Glutamatergic neuron (in vitro differentiated cells): Measurements from ENCODE around the gene PIK3CD. TPM values are rescaled to one million over a fixed set of nuclear protein-coding genes. Genes with fewer than 3 reads are reported as not detected.

ENCODE experiments used
- DNase-seq: peaks from one replicate; pipeline ENCODE4 v3.0.0; 2022
- H3K27ac Mint-ChIP-seq: one replicate; pipeline ENCODE4 v1.8.0; 2020; ENCODE audit warnings: mild to moderate bottlenecking, mixed read lengths, inconsistent platforms; ENCODE audit not compliant: unreplicated experiment
- H3K27me3 Mint-ChIP-seq: one replicate; pipeline ENCODE4 v1.8.0; 2020; ENCODE audit warnings: mild to moderate bottlenecking, moderate library complexity, mixed read lengths, inconsistent platforms; ENCODE audit not compliant: unreplicated experiment
- H3K36me3 Mint-ChIP-seq: one replicate; pipeline ENCODE4 v1.8.0; 2020; ENCODE audit warnings: mild to moderate bottlenecking, mixed read lengths, inconsistent platforms; ENCODE audit not compliant: unreplicated experiment
- H3K4me1 Mint-ChIP-seq: one replicate; pipeline ENCODE4 v1.8.0; 2020; ENCODE audit warnings: mild to moderate bottlenecking, low read depth, mixed read lengths, inconsistent platforms; ENCODE audit not compliant: unreplicated experiment
- H3K4me3 Mint-ChIP-seq: one replicate; pipeline ENCODE4 v1.8.0; 2020; ENCODE audit warnings: mild to moderate bottlenecking, mixed read lengths, inconsistent platforms; ENCODE audit not compliant: unreplicated experiment
- H3K9me3 Mint-ChIP-seq: one replicate; pipeline ENCODE4 v1.8.0; 2020; ENCODE audit warnings: mild to moderate bottlenecking, moderate library complexity, mixed read lengths, inconsistent platforms; ENCODE audit not compliant: unreplicated experiment
- long read RNA-seq: library from polyadenylated mRNA; unstranded; transcript quantifications from one replicate; pipeline ENCODE4 v2.0.0, GENCODE V29; 2020; ENCODE audit not compliant: unreplicated experiment
- total RNA-seq: library from RNA; stranded (reverse); fragmentation: NEBNext Ultra II Directional; extraction: Animal tissue kit (Norgen Biotek cat#: 25700); gene quantifications from one replicate; pipeline ENCODE4 v1.2.1, GENCODE V29; 2021; ENCODE audit not compliant: unreplicated experiment
- TF ChIP-seq, protein P1 (sequence below): fragments of 200-600 bp; sonication (generic); IDR thresholded peaks from one replicate; pipeline ENCODE4 v1.5.0; 2021; ENCODE audit not compliant: partially characterized antibody, unreplicated experiment

PIK3CD gene
- total RNA-seq = 39.4 TPM
- long read RNA-seq, partial matches to known transcripts = 0 of 2 reads
- long read RNA-seq, other reads (novel, unspliced or antisense) = 2 of 2 reads

DNA sequence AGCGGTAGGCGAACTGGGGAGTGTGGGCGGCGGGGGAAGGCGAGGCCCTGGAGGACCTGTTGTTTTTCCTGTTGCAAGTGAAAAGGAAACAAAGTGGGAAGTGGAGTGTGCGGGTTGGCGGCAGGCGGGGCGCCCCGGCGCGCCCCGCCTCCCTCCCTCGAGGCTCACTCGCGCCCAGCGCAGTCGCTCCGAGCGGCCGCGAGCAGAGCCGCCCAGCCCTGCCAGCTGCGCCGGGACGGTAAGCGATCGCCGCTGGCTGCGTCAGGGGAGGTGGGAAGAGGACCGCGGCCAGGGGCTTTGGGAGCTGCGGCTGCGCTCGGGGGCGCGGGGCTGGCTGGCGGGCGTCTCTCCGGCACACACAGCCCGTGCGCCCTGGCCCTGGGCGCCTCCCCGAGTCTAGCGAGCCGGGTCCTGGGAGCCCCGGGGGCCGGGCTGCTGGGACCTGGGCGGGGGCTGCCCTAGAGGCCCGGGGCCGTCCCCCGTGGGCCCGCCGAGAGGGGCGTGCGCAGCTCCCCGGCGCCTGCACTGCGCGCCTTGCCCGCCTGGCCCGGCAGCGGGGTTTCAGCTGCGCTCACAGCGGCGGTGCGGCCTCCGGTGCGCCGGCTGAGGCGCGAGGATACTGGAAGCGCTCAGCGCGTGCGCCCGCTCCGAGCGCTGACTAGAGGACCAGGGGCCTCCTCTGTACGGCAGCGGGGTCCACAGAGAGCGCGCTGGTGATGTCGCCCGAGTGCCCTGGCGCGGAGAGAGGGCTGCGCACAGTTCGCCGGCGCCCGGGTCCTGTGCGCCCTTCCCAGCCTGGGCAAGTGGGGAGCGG lies at the start of gene PIK3CD:
Gene PIK3CD (plus strand): TSS at position 167 of the 814 bp plus-strand sequence. CDS start 58,725 bp downstream, outside the sequence.
- DNase-seq = peak; percentile 78
- H3K9me3 Mint-ChIP-seq = no peaks in the 10 kb centered on the region
- TF ChIP-seq, protein P1, sequence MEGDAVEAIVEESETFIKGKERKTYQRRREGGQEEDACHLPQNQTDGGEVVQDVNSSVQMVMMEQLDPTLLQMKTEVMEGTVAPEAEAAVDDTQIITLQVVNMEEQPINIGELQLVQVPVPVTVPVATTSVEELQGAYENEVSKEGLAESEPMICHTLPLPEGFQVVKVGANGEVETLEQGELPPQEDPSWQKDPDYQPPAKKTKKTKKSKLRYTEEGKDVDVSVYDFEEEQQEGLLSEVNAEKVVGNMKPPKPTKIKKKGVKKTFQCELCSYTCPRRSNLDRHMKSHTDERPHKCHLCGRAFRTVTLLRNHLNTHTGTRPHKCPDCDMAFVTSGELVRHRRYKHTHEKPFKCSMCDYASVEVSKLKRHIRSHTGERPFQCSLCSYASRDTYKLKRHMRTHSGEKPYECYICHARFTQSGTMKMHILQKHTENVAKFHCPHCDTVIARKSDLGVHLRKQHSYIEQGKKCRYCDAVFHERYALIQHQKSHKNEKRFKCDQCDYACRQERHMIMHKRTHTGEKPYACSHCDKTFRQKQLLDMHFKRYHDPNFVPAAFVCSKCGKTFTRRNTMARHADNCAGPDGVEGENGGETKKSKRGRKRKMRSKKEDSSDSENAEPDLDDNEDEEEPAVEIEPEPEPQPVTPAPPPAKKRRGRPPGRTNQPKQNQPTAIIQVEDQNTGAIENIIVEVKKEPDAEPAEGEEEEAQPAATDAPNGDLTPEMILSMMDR = no peak
- H3K27ac Mint-ChIP-seq = no peak within 1 kb of the TSS
- H3K36me3 Mint-ChIP-seq = no peaks in the 10 kb centered on the region
- H3K27me3 Mint-ChIP-seq = peaks cover 7% of the 10 kb centered on the region
- H3K4me1 Mint-ChIP-seq = no peaks in the 10 kb centered on the region
- H3K4me3 Mint-ChIP-seq = peak within 1 kb of the TSS; percentile 80

GRCh38 chr1:9601942-9602793 lies 49.4 kb upstream of the PIK3CD start:
- no peak for DNase-seq
- Mint-ChIP-seq H3K27ac (no peak overlapping the region), H3K27me3 (peaks cover 2% of the 10 kb centered on the region), H3K36me3 (no peaks in the 10 kb centered on the region), H3K4me1 (no peaks in the 10 kb centered on the region), H3K4me3 (no peak overlapping the region), H3K9me3 (no peaks in the 10 kb centered on the region)
- TF ChIP-seq, protein P1 = no peak

DNA sequence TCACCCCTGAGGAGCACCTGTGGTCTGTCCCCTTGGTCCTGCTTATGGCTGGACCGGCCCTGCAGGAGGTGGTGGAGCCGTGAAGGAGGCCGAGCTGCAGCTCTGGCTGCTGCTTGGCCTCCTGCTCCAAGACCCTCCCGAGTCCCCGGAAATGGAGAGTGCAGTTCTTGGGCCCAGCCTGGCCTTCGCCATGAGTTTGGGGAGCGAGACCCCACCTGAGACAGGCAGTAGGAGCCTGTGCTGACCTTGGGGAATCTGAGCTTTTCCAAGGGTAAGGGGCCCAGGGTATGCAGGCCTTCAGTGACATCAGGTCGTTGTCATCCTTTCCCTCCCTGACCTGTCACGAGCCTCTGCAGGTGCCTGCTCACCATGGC lies 48.8 kb upstream of the PIK3CD start:
- no peaks in the 10 kb centered on the region for H3K36me3 Mint-ChIP-seq
- H3K4me3 Mint-ChIP-seq = no peak overlapping the region
- TF ChIP-seq, protein P1 = no peak
- no peak overlapping the region for H3K27ac Mint-ChIP-seq
- H3K9me3 Mint-ChIP-seq = no peaks in the 10 kb centered on the region
- no peaks in the 10 kb centered on the region for H3K4me1 Mint-ChIP-seq
- DNase-seq = no peak
- H3K27me3 Mint-ChIP-seq = peaks cover 4% of the 10 kb centered on the region

GRCh38 chr1:9603307-9603706 lies 48.2 kb upstream of the PIK3CD start:
- Mint-ChIP-seq H3K36me3 (no peaks in the 10 kb centered on the region), H3K4me3 (no peak overlapping the region), H3K9me3 (no peaks in the 10 kb centered on the region), H3K4me1 (no peaks in the 10 kb centered on the region), H3K27me3 (peaks cover 5% of the 10 kb centered on the region), H3K27ac (no peak overlapping the region)
- TF ChIP-seq, protein P1 = no peak
- no peak for DNase-seq
